ENCODE data around the gene ECM2.

The ECM2 gene

DNA sequence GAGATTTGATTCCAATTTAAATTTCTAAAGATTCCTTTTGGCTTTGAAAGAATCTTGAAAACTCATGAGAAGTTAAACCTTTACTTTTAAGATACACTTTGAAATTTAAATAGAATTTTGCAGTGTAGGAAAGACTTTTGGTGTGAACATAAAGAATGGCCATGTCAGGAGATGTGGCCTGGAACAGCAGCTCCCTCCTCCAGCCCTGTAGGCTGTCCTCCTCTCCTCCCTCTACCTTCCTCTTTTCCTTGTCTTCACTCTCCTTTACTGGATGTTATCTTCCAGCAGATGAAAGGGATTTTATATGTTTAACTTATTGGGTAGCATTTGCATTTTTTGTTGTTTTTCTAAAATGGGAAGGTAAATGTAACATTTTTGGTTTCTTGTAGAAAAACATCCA is 72.4 kb downstream of the ECM2 start:
- no peak for DNase-seq

- no peak for DNase-seq
These were observed 78.2 kb downstream of the ECM2 start for GRCh38 chr9:92457576-92457975.

- no peak for DNase-seq
These were observed 80.6 kb downstream of the ECM2 start for GRCh38 chr9:92455217-92455616.

- DNase-seq = peak; percentile 54
These were observed 89.3 kb downstream of the ECM2 start for GRCh38 chr9:92446536-92446935.
